Mammary epithelial cell (primary cell): Measurements from ENCODE around the gene PLB1.

ENCODE experiments used
- CTCF ChIP-seq, 2 donors: IDR thresholded peaks in 1 of 2; conservative IDR thresholded peaks in 1 of 2; 2 replicates each; pipeline ENCODE4 v1.5.1; 2011 to 2012; ENCODE audit warnings: inconsistent platforms in 2 of 2, low read length in 2 of 2, mild to moderate bottlenecking in 2 of 2, control low read depth in 1 of 2, low read depth in 1 of 2; ENCODE audit not compliant: insufficient read depth in 1 of 2; ENCODE audit errors: extremely low read depth in 1 of 2
- EZH2 ChIP-seq: IDR thresholded peaks from 2 replicates; pipeline ENCODE4 v1.6.1; 2012; ENCODE audit warnings: low read length, inconsistent platforms, borderline replicate concordance

GRCh38 chr2:28613186-28613585 lies 117.3 kb downstream of the PLB1 start:
- TF ChIP-seq EZH2 (no peak), CTCF (conservative IDR thresholded peaks at IDR 0.05 in 1 of 2, IDR thresholded peaks at IDR 0.05 in 1 of 2; ENCODE audit: extremely low read depth in 1 of 2, insufficient read depth in 1 of 2, low read depth in 1 of 2, low read length in 2 of 2) (no peak)
